Fibroblast of the conjunctiva (primary cell): ENCODE data around the gene ARHGAP32.

ENCODE experiments used
- DNase-seq: peaks from one replicate; pipeline ENCODE4 v3.0.0-alpha.2; 2010; ENCODE audit warnings: low read depth

The ARHGAP32 gene

GRCh38 chr11:129115652-129116586, 76.2 kb downstream of the ARHGAP32 start:
- DNase-seq, result peak; percentile 2

GRCh38 chr11:129109701-129110100, 82.4 kb downstream of the ARHGAP32 start:
- DNase-seq, result no peak

- DNase-seq, result no peak
These were observed 85.3 kb downstream of the ARHGAP32 start for GRCh38 chr11:129106788-129107187.

- no peak for DNase-seq
These were observed 89.4 kb downstream of the ARHGAP32 start for GRCh38 chr11:129102756-129103155.

GRCh38 chr11:129102225-129102624, 89.9 kb downstream of the ARHGAP32 start:
- DNase-seq, result no peak

- no peak for DNase-seq
These were observed 98.8 kb downstream of the ARHGAP32 start for GRCh38 chr11:129093283-129093682.

- DNase-seq, result no peak
These were observed 102.1 kb downstream of the ARHGAP32 start for GRCh38 chr11:129090056-129090455.

GRCh38 chr11:129089279-129089678, 102.8 kb downstream of the ARHGAP32 start:
- no peak for DNase-seq

- DNase-seq, result no peak
These were observed 105.1 kb downstream of the ARHGAP32 start for GRCh38 chr11:129086976-129087375.

- DNase-seq, result no peak
These were observed 114.9 kb downstream of the ARHGAP32 start for GRCh38 chr11:129077191-129077590.

GRCh38 chr11:129075757-129076156, 116.4 kb downstream of the ARHGAP32 start:
- DNase-seq, result no peak

- DNase-seq, result no peak
These were observed 124.7 kb downstream of the ARHGAP32 start for GRCh38 chr11:129067454-129067853.

GRCh38 chr11:129066229-129066628, 125.9 kb downstream of the ARHGAP32 start:
- no peak for DNase-seq

- no peak for DNase-seq
These were observed 129.0 kb downstream of the ARHGAP32 start for GRCh38 chr11:129063118-129063517.

GRCh38 chr11:129061492-129062230, 130.5 kb downstream of the ARHGAP32 start:
- DNase-seq, result no peak

GRCh38 chr11:129056916-129057315, 135.2 kb downstream of the ARHGAP32 start:
- DNase-seq, result no peak

GRCh38 chr11:129055196-129055595, 136.9 kb downstream of the ARHGAP32 start:
- DNase-seq, result no peak

GRCh38 chr11:129048911-129049310, 143.2 kb downstream of the ARHGAP32 start:
- DNase-seq, result no peak

GRCh38 chr11:129045150-129045549, 147.0 kb downstream of the ARHGAP32 start:
- no peak for DNase-seq

- no peak for DNase-seq
These were observed 149.6 kb downstream of the ARHGAP32 start for GRCh38 chr11:129042503-129042902.

- DNase-seq, result no peak
These were observed 150.5 kb downstream of the ARHGAP32 start for GRCh38 chr11:129041611-129042018.

- DNase-seq, result no peak
These were observed 151.2 kb downstream of the ARHGAP32 start for GRCh38 chr11:129040934-129041333.

GRCh38 chr11:129035244-129035643, 156.9 kb downstream of the ARHGAP32 start:
- no peak for DNase-seq
